Smooth muscle cell of the coronary artery (primary cell): ENCODE measurements around the gene PURA. TPM values are rescaled to one million over a fixed set of nuclear protein-coding genes. Genes with fewer than 3 reads are reported as not detected.

Experiments used
- total RNA-seq: library from RNA; depleted of rRNA; stranded (reverse); fragments of >200 nt; gene quantifications from 2 replicates; pipeline ENCODE4 v1.2.3, GENCODE V29; 2014; ENCODE audit warnings: low replicate concordance

PURA gene
- 21.7 and 45.7 TPM in 2 replicates for total RNA-seq

DNA sequence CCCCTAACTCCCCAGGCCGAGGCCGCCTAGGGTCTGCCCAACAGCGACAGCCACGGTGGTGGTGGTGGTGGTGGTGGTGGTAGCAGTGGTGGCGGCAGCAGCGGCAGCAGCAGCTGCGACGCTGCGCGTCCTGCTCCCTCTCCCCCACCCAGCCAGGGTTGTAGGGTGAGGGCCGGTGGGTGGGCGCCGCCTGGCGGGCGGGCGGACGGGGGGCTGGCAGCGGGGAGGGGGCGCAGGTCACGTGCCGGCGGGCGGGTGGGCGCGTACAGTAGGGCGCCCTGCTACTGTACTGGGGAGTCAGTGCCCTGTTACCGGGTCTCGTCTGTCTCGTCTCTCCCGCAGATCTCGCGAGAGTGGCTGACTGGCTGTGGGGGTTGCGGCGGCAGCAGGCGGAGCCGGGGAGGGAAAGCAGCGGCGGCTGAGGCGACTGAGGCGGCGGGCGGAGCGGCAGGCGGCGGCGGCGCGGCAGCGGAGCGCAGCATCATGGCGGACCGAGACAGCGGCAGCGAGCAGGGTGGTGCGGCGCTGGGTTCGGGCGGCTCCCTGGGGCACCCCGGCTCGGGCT lies at the start of gene PURA:
TSS of gene PURA (plus strand) at position 411 of the 565 bp plus-strand sequence. CDS start at position 484, 73 bp downstream.

DNA sequence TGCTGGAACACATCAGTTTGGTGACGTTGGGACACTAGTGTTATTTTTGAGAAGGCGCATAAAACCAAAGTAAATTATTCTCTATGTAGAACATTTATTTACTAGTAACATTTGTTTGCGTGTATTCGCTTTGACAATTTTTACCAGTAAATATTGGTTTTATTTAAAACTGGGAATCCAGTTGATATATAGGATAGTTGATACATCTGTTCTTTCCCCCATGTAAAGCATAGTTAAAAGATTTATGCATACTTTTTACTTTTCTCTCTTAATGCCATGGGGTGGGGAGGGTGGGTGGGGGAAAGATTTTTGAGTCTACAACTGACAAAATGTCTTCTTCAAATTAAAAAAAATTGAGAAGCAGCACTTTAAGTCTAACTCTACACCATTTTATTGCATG lies 11.7 kb downstream of the PURA start, which contains the start of gene IGIP:
TSS of gene IGIP (plus strand) at position 301 of the 400 bp plus-strand sequence. CDS start 2,540 bp downstream, outside the sequence.

DNA sequence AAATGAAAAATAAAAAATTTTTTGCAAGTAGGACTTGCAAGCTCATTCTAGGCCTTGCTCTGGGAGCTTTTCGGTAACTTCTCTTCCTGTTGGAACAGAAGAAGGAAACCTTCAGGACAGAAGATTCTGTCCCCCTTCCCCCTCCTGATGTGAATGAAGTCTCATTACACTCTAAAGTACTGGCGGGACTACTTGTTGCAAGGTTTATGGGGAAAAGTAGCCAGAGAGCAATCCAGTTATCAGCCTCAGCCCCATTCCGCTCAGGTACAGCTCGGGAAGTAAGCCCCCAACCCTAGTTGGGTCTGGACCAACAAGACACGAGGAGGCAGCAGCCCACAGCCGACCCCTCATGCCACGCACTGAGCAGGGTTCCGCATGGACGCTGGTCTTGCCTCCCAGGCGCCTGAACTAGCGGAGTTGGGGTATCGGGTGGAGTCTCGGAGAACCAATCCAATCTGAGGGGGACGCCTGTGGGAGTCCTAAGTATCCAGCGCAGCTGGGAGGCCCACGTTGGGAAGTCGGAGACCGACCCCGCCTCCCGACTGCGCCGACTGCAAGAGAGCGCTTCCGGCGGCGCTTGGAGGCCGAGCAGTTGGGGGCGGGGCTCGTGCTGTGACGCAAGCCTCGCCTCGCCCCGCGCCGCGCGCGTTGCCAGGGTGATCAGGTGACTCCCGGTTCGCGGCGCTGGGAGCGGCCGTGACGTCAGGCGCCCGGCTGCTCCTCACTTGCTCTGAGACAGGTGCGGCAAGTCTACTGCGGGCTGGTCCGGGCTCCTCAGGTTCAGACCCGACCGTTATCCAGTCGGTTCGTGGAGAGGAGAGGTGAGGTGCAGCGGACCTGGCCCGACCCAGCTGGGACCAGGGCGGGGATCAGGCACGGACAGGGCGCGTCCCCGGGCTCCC lies 60.8 kb downstream of the PURA start, which contains the start of gene CYSTM1:
TSS of gene CYSTM1 (plus strand) at position 724 of the 902 bp plus-strand sequence. CDS start 19,278 bp downstream, outside the sequence.

Other genes with a start within 250 kb of the PURA start
- gene NRG2, start 70.8 kb upstream of the PURA start, total RNA-seq = 0.15 and 1.6 TPM in 2 replicates
- 9.3 and 9.5 TPM in 2 replicates for gene IGIP, start 11.8 kb downstream of the PURA start, total RNA-seq
- 17.2 and 21.9 TPM in 2 replicates for gene CYSTM1, start 61.1 kb downstream of the PURA start, total RNA-seq
- 21.6 and 48.4 TPM in 2 replicates for gene PFDN1, start 189.0 kb downstream of the PURA start, total RNA-seq
- 1.3 and 12.0 TPM in 2 replicates for gene HBEGF, start 232.5 kb downstream of the PURA start, total RNA-seq
- not detected in 2 replicates for gene SLC4A9, start 246.1 kb downstream of the PURA start, total RNA-seq